ENCODE data around the gene ANO6.

Gene ANO6

GRCh38 chr12:45291518-45291917 lies 75.6 kb downstream of the ANO6 start:
- DNase-seq (ENCODE audit: extremely low read depth, insufficient read length) = no peak
- TF ChIP-seq, protein P1, sequence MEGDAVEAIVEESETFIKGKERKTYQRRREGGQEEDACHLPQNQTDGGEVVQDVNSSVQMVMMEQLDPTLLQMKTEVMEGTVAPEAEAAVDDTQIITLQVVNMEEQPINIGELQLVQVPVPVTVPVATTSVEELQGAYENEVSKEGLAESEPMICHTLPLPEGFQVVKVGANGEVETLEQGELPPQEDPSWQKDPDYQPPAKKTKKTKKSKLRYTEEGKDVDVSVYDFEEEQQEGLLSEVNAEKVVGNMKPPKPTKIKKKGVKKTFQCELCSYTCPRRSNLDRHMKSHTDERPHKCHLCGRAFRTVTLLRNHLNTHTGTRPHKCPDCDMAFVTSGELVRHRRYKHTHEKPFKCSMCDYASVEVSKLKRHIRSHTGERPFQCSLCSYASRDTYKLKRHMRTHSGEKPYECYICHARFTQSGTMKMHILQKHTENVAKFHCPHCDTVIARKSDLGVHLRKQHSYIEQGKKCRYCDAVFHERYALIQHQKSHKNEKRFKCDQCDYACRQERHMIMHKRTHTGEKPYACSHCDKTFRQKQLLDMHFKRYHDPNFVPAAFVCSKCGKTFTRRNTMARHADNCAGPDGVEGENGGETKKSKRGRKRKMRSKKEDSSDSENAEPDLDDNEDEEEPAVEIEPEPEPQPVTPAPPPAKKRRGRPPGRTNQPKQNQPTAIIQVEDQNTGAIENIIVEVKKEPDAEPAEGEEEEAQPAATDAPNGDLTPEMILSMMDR (IDR thresholded peaks at IDR 0.05; ENCODE audit: insufficient read depth, low read length, poor library complexity, severe bottlenecking) = no peak
- H3K36me3 ChIP-seq (ENCODE audit: control insufficient read depth, insufficient read depth, low read length) = no peaks in the 10 kb centered on the region
- no peak overlapping the region for H3K4me3 ChIP-seq (replicated peaks; ENCODE audit: low read depth, low read length)
- H3K27me3 ChIP-seq (replicated peaks; ENCODE audit: control insufficient read depth, insufficient read depth, low read length) = no peaks in the 10 kb centered on the region

GRCh38 chr12:45292486-45293195 lies 76.7 kb downstream of the ANO6 start:
- TF ChIP-seq, protein P1 (IDR thresholded peaks at IDR 0.05; ENCODE audit: insufficient read depth, low read length, poor library complexity, severe bottlenecking) = no peak
- Histone ChIP-seq H3K4me3 (replicated peaks; ENCODE audit: low read depth, low read length) (no peak overlapping the region), H3K36me3 (ENCODE audit: control insufficient read depth, insufficient read depth, low read length) (no peaks in the 10 kb centered on the region), H3K27me3 (replicated peaks; ENCODE audit: control insufficient read depth, insufficient read depth, low read length) (no peaks in the 10 kb centered on the region)
- DNase-seq (ENCODE audit: extremely low read depth, insufficient read length) = no peak

- TF ChIP-seq, protein P1 (IDR thresholded peaks at IDR 0.05; ENCODE audit: insufficient read depth, low read length, poor library complexity, severe bottlenecking) = no peak
- H3K4me3 ChIP-seq (replicated peaks; ENCODE audit: low read depth, low read length) = no peak overlapping the region
- no peak for DNase-seq (ENCODE audit: extremely low read depth, insufficient read length)
- no peaks in the 10 kb centered on the region for H3K27me3 ChIP-seq (replicated peaks; ENCODE audit: control insufficient read depth, insufficient read depth, low read length)
- H3K36me3 ChIP-seq (ENCODE audit: control insufficient read depth, insufficient read depth, low read length) = no peaks in the 10 kb centered on the region
These were observed 79.0 kb downstream of the ANO6 start for GRCh38 chr12:45294906-45295305.

DNA sequence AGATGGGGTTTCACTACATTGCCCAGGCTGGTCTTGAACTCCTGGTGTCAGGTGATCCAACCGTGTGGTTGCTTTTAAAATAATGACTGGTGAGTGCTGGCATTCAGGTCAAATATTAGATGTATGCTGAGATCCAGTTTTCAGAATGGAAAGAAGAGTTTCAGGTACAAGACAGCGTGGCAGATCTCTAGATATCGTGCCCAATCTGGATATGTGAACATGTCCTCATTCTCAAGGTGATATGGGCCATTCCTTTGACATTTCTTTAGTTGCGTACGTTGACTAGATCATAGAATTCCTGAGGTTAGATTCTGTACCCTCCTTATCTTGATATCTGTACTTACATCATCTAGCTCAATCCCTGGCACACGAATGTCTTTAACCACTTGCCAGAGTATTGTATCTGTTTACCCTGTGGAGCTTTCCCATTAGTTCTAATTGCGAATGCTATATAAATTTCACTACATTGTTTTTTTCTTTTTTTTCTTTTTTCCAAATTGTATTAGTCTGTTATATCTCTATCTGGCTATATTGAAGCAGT lies 80.2 kb downstream of the ANO6 start:
- no peaks in the 10 kb centered on the region for H3K27me3 ChIP-seq (replicated peaks; ENCODE audit: control insufficient read depth, insufficient read depth, low read length)
- TF ChIP-seq, protein P1 (IDR thresholded peaks at IDR 0.05; ENCODE audit: insufficient read depth, low read length, poor library complexity, severe bottlenecking) = no peak
- no peaks in the 10 kb centered on the region for H3K36me3 ChIP-seq (ENCODE audit: control insufficient read depth, insufficient read depth, low read length)
- no peak for DNase-seq (ENCODE audit: extremely low read depth, insufficient read length)
- H3K4me3 ChIP-seq (replicated peaks; ENCODE audit: low read depth, low read length) = no peak overlapping the region

DNA sequence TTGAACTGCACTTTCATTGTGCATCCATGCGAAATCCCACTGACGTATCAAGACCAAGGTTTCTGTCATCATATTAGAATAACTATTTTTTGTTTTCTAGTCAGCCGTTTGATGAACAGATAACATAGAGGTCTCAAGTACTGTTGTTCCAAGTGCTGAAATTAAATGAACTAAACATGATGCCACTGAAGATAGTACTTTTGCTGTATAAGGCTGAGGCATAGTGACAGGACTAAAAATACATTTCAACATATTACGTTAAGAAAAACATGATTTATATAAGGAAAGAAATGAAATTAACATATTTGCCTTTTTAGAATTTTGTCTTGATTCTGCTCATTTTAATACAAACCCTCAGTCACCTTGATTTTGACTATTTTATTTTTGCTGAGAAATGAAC lies 82.2 kb downstream of the ANO6 start:
- TF ChIP-seq, protein P1 (IDR thresholded peaks at IDR 0.05; ENCODE audit: insufficient read depth, low read length, poor library complexity, severe bottlenecking) = no peak
- Histone ChIP-seq H3K36me3 (ENCODE audit: control insufficient read depth, insufficient read depth, low read length) (no peaks in the 10 kb centered on the region), H3K27me3 (replicated peaks; ENCODE audit: control insufficient read depth, insufficient read depth, low read length) (no peaks in the 10 kb centered on the region), H3K4me3 (replicated peaks; ENCODE audit: low read depth, low read length) (no peak overlapping the region)
- DNase-seq (ENCODE audit: extremely low read depth, insufficient read length) = no peak
